HEK293T (cell line): ENCODE data around the gene COL19A1.

Experiments
- CTCF ChIA-PET: fragments of 350-600 bp; formaldehyde crosslinking; extraction: SDS; loops from one replicate; lab custom pipeline; 2021; ENCODE audit warnings: antibody characterized with exemption, inconsistent platforms; lab: Yijun Ruan, JAX
- POLR2A ChIA-PET: fragments of 350-600 bp; formaldehyde crosslinking; extraction: SDS; loops from one replicate; lab custom pipeline; 2020; ENCODE audit warnings: antibody characterized with exemption, inconsistent platforms; lab: Yijun Ruan, JAX
- DNase-seq: peaks from one replicate; pipeline ENCODE4 v3.0.0; 2012; ENCODE audit warnings: mixed read lengths; ENCODE audit errors: extremely low spot score
- ARNT ChIP-seq: fragments of 450-650 bp; IDR thresholded peaks from 2 replicates; pipeline ENCODE4 v1.6.1; 2017; ENCODE audit warnings: mild to moderate bottlenecking
- BHLHE40 ChIP-seq: fragments of 450-650 bp; IDR thresholded peaks from 2 replicates; pipeline ENCODE4 v1.6.1; 2016; ENCODE audit warnings: mild to moderate bottlenecking, moderate library complexity, borderline replicate concordance
- CTBP1 ChIP-seq: fragments of 450-650 bp; IDR thresholded peaks from 2 replicates; pipeline ENCODE4 v1.6.1; 2016; ENCODE audit warnings: borderline replicate concordance
- ELF4 ChIP-seq: fragments of 450-650 bp; IDR thresholded peaks from 2 replicates; pipeline ENCODE4 v1.6.1; 2017; ENCODE audit warnings: antibody characterized with exemption
- FOXA1 ChIP-seq: fragments of 450-650 bp; IDR thresholded peaks from 2 replicates; pipeline ENCODE4 v1.6.1; 2016; ENCODE audit warnings: mild to moderate bottlenecking
- FOXK2 ChIP-seq: fragments of 450-650 bp; IDR thresholded peaks from 2 replicates; pipeline ENCODE4 v1.6.1; 2016; ENCODE audit warnings: mild to moderate bottlenecking
- FOXM1 ChIP-seq: fragments of 450-650 bp; IDR thresholded peaks from 2 replicates; pipeline ENCODE4 v1.6.1; 2017; ENCODE audit warnings: mild to moderate bottlenecking, borderline replicate concordance
- HDGF ChIP-seq: fragments of 450-650 bp; IDR thresholded peaks from 2 replicates; pipeline ENCODE4 v1.6.1; 2017; ENCODE audit warnings: antibody characterized with exemption, borderline replicate concordance
- L3MBTL2 ChIP-seq: fragments of 450-650 bp; conservative IDR thresholded peaks from 2 replicates; pipeline ENCODE4 v1.6.1; 2016; ENCODE audit warnings: mild to moderate bottlenecking
- LEF1 ChIP-seq: fragments of 450-650 bp; IDR thresholded peaks from 2 replicates; pipeline ENCODE4 v1.6.1; 2017; ENCODE audit warnings: mild to moderate bottlenecking, borderline replicate concordance
- NFRKB ChIP-seq: fragments of 450-650 bp; IDR thresholded peaks from 2 replicates; pipeline ENCODE4 v1.6.1; 2016; ENCODE audit warnings: mild to moderate bottlenecking, moderate library complexity
- SP1 ChIP-seq: fragments of 450-650 bp; IDR thresholded peaks from 2 replicates; pipeline ENCODE4 v1.6.1; 2017
- SUZ12 ChIP-seq: fragments of 450-650 bp; IDR thresholded peaks from 2 replicates; pipeline ENCODE4 v1.6.1; 2016; ENCODE audit warnings: mild to moderate bottlenecking
- TARDBP ChIP-seq: fragments of 450-650 bp; IDR thresholded peaks from 2 replicates; pipeline ENCODE4 v1.6.1; 2016
- ZNF384 ChIP-seq: fragments of 450-650 bp; IDR thresholded peaks from 2 replicates; pipeline ENCODE4 v1.6.1; 2016
- TF ChIP-seq, protein P1 (sequence below): fragments of 450-650 bp; IDR thresholded peaks from 2 replicates; pipeline ENCODE4 v1.6.1; 2016

Gene COL19A1

DNA sequence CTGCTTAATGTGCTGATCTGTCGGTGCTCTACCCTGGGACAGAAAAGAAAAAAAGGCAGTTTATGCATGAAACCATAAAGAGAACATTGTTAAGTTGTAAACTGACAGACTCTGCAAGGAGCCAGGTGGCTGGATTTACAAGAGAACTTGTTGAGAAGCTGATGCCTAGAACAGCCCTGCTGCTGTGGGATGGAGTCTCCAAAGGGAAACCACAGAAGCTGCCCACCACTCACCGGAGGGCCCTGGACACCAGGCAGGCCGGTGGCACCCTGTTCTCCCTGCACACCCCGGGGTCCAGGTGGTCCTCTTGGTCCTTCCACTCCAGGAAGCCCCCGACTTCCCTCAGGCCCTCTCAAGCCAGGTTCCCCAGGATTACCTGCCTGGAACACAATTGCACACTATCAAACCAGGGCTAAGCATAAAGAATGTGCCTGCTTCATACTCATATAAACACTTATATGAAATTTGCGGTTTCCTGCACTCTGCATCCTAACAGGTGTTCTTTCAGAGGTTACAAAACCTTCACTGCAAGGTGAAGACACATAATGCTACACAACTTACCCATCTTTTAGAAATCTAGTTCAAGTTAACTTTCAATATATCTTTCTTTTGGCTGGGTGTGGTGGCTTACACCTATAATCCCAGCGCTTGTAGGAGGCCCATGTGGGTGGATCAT, 368.3 kb downstream of the COL19A1 start:
- CTCF ChIA-PET = no interaction called here

DNA sequence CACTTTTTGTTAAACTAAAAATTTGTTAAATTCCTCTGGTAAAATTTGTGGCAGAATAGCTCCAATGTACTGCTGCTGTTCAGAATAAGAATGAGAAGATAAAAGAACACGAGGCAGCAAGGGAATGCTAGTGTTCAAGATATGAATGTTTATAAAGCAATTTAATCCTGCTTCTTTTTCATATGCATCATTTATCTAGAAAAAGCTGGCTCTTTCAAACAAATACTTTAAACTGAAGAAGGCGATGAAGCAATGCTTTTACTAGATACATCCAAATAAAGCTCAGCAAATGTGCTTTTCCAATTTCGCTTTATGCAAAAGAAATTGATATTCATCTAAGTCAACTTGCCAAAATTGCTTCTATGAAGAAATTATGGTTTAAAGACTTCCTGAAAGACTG, 370.0 kb downstream of the COL19A1 start:
- POLR2A ChIA-PET = no interaction called here
- TF ChIP-seq TARDBP (no peak), HDGF (no peak), FOXA1 (no peak), CTBP1 (no peak), FOXK2 (no peak), NFRKB (no peak), BHLHE40 (no peak)
- CTCF ChIA-PET = interaction anchor here (1.1 kb wide), 1 partner anchor 15 kb away, joined by 3 read pairs; no protein-coding TSS in a partner anchor
- no peak for DNase-seq

More for the DNA sequence above, 368.3 kb downstream of the COL19A1 start:
- DNase-seq = no peak
- POLR2A ChIA-PET = no interaction called here
- TF ChIP-seq SUZ12 = no peak
- TF ChIP-seq CTBP1 = no peak
- TF ChIP-seq ARNT = no peak
- TF ChIP-seq ELF4 = no peak
- TF ChIP-seq HDGF = no peak
- TF ChIP-seq BHLHE40 = no peak
- no peak for TF ChIP-seq LEF1
- TF ChIP-seq NFRKB = no peak
- no peak for TF ChIP-seq SP1

DNA sequence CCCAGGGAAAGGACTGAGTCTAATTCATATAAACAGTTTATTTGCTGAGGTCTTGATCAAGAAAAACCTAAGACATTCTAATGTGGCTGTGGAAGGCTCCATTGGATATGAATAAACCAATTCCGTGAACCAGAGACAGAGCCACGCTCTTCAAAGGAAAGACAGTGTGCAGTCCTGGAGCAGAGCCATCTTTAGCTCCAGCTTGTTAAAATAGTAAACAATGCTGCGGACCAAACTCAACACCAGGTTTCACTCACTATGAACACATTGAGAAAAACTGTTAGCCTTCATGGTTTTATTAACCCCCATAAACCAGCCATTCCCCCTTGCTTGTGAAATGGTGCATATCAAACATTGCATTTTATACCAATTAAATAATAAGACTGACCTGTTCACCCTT, 374.7 kb downstream of the COL19A1 start:
- CTCF ChIA-PET = no interaction called here
- POLR2A ChIA-PET = no interaction called here
- no peak for DNase-seq
- TF ChIP-seq ELF4 (no peak), FOXA1 (no peak), ARNT (no peak)

DNA sequence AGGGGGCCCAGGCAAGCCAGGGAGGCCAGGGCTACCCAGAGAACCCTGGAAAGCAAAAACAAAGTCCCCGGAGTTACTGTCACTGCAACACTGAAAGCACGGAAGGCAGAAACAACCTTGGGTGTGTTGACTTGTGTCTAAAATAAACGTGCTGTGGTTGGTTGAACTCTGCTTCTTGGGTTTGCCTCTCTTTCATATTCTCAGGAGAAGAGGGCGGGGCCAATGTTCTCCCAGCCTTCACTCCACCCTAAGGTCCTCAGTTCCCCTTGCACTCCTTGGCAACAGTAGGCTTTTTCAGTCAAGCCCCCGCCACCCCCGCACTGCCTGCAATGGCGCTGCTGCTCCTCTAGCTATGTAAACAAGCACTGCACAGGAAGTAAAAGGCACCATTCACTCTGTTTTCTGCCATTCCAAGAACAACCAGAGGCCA, 375.6 kb downstream of the COL19A1 start:
- TF ChIP-seq TARDBP (no peak), SUZ12 (no peak), FOXK2 (no peak), FOXM1 (no peak), SP1 (no peak), LEF1 (no peak), ZNF384 (no peak), ELF4 (no peak), BHLHE40 (no peak), FOXA1 (no peak), CTBP1 (no peak), ARNT (no peak), L3MBTL2 (no peak), NFRKB (no peak), HDGF (no peak)
- TF ChIP-seq, protein P1, sequence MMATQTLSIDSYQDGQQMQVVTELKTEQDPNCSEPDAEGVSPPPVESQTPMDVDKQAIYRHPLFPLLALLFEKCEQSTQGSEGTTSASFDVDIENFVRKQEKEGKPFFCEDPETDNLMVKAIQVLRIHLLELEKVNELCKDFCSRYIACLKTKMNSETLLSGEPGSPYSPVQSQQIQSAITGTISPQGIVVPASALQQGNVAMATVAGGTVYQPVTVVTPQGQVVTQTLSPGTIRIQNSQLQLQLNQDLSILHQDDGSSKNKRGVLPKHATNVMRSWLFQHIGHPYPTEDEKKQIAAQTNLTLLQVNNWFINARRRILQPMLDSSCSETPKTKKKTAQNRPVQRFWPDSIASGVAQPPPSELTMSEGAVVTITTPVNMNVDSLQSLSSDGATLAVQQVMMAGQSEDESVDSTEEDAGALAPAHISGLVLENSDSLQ = no peak
- ChIA-PET CTCF (no interaction called here), POLR2A (no interaction called here)
- DNase-seq = peak; percentile 12

DNA sequence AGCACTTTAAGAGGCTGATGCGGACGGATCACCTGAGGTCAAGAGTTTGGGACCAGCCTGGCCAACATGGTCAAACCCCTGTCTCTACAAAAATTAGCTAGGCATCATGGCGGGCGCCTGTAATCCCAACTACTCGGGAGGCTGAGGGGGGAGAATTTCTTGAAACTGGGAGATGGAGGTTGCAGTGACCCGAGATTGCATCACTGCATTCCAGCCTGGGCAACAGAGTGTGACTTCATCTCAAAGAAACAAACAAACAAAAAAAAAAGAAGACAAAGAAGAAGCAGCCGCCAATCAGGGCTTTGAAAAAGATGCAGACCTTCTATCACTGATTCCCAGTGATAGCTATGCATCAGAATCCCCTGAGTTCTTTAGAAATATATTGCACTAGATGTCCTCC, 379.8 kb downstream of the COL19A1 start:
- no peak for TF ChIP-seq LEF1
- ChIA-PET CTCF (no interaction called here), POLR2A (no interaction called here)
- no peak for DNase-seq

DNA sequence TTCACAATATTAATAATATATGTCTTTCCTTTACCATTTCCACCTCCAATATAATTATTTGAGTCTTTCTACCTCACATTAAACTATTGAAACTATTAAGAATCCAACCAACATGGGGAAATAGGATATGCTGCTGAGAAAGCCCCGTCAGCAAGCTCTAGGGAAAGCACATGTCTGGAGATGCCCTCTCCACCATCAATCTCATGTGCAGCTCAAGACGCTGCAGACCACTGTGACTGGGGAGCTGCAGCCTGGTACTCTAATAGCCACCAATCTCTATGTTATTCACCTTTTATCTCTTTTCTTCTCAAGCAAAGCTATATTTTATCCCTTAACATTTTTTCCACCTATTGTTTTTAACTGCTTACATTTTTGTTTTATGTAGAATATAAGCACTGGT, 386.2 kb downstream of the COL19A1 start:
- ChIA-PET POLR2A (no interaction called here), CTCF (no interaction called here)
- TF ChIP-seq ZNF384 (no peak), FOXK2 (no peak), FOXM1 (no peak), ELF4 (no peak), NFRKB (no peak), CTBP1 (no peak), TARDBP (no peak), L3MBTL2 (no peak), ARNT (no peak), BHLHE40 (no peak), SP1 (no peak), HDGF (no peak)
- TF ChIP-seq, protein P1 = no peak
- no peak for DNase-seq

DNA sequence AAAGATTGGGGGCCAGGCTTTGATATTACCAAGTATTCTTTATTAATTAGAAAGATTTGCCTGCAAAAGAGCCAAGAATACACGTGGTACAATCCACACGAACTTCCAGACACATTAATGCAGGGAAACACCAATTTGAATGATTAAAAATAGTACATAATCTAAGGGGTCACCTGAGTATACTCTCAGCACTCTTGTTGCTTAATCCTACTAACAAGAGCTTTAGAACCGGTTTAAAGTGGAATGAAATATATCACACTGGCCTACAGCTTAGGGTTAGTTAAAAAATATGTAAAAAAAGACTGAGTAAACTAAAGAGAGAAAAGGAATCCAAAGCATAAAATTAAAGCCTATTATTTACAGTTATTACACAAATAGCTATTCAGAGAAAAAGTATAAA, 387.6 kb downstream of the COL19A1 start:
- POLR2A ChIA-PET = no interaction called here
- CTCF ChIA-PET = interaction anchor here (1.1 kb wide), 1 partner anchor 14 kb away, joined by 3 read pairs; no protein-coding TSS in a partner anchor
- no peak for DNase-seq
- TF ChIP-seq CTBP1 (no peak), LEF1 (no peak), ELF4 (no peak), SUZ12 (no peak), NFRKB (no peak), TARDBP (no peak)
